ENCODE results near the gene NOS1AP. TPM values are rescaled to one million over a fixed set of nuclear protein-coding genes. Genes with fewer than 3 reads are reported as not detected.

The NOS1AP gene
- total RNA-seq, 1 donor from 2014 or later = 20.7 TPM

DNA sequence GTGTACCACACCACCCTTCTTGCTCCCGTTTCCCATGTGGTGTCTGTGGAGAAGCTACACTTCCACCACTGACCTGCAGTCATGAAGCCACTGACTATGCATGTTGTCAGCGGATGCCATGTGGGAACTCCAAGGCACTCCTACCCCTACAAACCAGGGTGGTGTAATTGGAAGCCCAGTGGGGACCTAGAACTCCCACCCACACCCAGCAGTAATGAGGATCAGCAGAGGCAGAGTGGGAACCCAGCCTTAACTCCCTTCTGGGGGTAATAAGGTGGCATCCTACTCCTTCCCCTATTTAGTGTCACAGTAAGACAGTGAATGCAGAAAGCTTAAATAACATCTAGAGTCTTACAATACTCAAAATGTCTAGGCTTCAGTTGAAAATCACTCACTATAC, 228.8 kb downstream of the NOS1AP start:
- no peak for DNase-seq (ENCODE audit: low spot score)

DNA sequence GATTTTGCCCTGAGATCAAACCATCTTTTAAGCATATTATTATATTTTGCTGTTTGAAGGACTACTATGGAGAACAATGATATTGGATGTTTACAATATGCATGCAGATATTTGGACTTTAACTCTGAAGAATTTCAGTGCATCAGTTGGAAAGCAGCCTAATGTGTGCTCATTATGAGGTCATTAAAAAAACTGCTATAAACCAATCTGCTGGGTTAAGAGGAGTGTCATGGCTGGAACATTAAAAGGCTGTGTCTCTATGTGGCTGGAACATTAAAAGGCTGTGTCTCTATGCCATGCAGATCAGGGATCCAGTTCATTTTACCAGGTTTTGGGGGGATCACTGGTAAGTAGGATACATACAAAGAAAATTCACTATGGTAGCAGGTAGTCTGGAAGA, 229.5 kb downstream of the NOS1AP start:
- no peak for DNase-seq (ENCODE audit: low spot score)

DNA sequence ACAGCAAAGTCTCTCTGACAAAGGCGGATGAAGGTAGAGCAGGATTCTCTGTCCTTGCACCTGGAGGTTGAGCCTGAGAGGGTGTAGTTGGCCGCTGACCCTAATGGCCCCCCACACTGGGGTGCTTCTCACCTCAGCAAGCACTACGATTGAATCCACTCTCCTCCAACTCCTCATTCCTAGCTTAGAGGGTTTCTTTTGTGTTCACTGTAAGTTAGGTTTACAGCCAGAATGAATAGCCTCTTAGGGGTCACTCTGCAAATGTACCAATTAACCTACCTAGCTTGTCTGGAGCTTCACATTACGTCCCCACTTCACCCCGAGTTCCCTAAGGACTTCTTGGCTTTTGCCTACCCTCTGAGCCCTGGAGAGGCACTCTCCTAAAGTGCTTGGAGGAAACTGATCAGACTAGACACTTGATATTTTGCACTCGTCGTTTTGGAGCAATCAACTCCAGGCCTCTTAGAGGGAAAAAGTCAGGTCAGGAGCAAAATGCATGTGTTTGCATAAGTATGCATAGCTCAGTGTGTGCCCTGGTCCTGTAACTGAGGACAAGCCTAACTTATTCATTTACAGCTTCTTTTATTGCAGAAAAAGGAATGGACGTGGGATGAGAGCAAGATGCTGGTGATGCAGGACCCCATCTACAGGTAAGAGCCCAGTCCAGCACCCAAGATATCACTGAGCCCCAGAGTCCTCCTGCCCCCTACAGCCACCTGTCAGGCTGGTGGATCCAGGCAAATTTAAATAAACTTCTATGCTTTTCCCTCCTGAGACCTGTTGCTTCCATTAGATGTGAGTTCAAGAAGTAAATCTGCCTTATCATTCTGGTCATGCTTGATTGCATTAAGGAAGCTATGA, 230.8 kb downstream of the NOS1AP start:
- no peak for DNase-seq (ENCODE audit: low spot score)

DNA sequence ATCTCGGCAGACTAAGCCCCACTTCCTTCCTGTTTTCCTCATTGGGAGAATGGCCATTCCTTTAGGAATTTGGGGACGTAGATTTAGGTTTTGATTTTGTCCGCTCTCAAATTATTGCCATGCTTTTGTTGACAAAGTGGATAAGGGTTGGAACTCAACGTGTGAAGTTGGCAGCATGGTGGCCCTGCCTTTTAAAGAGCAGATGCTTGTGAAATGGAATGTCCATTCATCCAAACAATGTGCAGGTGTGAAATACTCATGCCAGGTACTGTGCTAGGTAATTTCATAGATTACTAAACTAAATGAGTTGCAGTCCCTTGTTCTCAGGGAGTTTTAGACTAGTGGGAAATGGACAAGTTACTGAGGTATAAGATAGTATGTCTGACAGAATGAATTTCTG, 232.2 kb downstream of the NOS1AP start:
- DNase-seq (ENCODE audit: low spot score) = no peak

DNA sequence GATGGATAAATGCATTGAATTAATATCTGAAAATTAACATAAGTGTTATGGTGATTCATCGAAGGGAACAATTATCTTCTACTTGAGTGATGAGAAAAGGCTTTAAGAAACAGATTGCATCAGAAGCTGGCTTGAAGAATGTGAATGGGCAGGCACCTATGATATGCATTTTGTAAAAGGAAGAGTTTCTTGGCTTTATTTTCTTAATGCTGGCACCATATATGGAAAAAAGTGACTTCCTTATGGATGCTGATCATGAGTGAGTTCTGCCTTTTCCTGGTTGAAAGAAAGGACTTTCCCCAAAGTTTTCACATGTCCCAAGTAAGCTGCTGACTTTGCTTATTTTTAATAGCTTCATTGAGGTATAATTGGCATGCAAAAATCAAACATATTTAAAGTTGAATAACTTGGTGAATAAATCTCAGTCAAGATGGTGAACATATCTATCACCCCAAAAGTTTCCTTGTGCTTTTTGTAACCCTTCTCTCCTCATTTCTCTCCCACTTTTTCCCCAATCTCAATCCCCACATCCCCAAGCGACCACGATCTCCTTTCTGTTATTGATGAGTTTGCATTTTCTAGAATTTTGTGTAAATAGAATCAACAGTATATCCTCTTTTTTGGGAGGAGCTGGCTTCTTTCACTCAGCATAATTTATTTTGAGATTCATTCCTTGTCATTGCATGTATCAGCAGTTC, 233.0 kb downstream of the NOS1AP start:
- DNase-seq (ENCODE audit: low spot score) = no peak

- no peak for DNase-seq (ENCODE audit: low spot score)
Measured at GRCh38 chr1:162303004-162303344, 233.5 kb downstream of the NOS1AP start.

DNA sequence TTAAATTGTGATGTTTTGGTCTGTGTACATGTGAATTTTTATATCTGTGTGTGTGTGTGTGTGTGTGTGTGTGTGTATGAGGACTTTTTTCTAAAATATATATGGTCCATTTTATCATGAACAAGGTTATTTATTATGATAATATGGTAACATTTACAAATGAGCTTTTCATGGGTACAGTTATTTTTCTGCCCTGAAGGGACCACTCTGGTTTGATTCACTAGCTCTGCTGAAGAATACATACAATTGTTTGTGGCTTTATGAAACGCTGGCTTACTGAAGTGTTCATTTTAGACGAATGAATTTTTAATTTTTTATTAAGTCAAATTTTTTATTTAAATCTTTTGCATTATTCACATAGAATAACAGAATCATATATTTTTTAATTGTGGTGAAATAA, 235.2 kb downstream of the NOS1AP start:
- no peak for DNase-seq (ENCODE audit: low spot score)

- DNase-seq (ENCODE audit: low spot score) = peak; percentile 31
Measured at GRCh38 chr1:162305969-162306368, 236.5 kb downstream of the NOS1AP start.

- DNase-seq (ENCODE audit: low spot score) = no peak
Measured at GRCh38 chr1:162310337-162310736, 240.8 kb downstream of the NOS1AP start.

GRCh38 chr1:162314206-162314605, 244.7 kb downstream of the NOS1AP start:
- no peak for DNase-seq (ENCODE audit: low spot score)

DNA sequence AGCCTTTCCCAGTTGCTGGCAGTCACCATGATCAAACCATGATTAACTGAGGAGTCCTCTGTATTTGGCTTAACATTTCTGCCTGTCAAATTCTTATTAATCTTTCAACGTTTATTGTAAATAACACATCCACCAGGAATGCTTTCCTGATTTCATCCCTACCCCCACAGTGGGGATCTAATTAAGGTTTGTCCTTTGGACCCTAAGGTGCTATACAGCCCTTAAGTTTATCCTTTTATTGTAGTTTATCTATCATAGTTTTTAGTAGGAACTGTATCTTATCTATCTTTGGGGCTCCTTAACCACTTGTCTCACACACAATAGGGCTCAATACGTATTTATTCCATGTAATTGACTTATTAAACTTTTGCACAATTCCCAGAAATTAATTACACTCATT, 246.2 kb downstream of the NOS1AP start:
- no peak for DNase-seq (ENCODE audit: low spot score)

- no peak for DNase-seq (ENCODE audit: low spot score)
Measured at GRCh38 chr1:162316187-162316586, 246.7 kb downstream of the NOS1AP start.

- no peak for DNase-seq (ENCODE audit: low spot score)
Measured at GRCh38 chr1:162317621-162318020, 248.1 kb downstream of the NOS1AP start.

- no peak for DNase-seq (ENCODE audit: low spot score)
Measured at GRCh38 chr1:162319493-162320175, 250.1 kb downstream of the NOS1AP start.

DNA sequence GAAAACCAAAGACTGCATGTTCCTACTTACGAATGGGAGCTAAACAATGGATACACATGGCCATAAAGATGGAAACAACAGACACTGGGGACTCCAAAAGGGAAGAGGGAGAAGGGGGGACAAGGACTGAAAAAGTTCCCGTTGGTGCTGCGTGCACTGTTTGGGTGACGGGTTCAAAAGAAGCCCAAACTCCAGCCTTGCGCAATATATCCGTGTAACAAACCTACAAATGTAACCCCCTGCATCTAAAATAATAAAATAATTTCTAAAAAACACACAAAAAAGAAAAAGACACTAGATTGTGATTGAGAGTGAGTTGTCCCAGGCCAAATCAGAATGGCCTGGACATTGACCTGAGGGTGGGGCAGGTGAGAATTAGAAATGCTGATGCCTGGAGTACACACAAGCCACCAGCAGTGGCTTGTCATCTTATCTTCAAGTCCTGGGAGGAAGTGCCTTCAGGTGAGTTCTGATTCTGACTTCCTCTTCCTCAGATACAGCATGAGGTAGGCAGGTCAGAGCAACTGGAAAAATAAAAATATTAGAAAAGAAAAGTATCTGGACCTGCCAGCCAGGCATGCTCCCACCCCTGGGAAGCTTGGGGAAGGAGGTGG, 252.4 kb downstream of the NOS1AP start:
- no peak for DNase-seq (ENCODE audit: low spot score)

DNA sequence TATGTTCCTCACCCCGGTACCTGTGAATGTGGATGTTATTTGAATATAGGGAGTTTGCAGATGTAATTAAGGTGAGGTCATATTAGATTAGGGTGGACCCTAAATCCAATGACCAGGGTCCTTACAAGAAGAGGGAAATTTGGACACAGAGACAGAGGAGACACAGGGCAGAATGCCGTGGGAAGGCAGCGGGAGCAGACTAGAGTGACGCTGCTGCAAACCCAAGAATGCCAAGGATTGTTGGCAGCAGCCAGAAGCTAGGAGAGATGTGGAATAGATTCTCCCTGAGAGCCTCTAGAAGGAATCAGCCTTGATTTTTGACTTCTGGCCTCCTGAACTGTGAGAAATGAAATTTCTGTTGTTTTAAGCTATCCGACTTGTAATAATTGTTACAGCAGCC, 253.5 kb downstream of the NOS1AP start:
- DNase-seq (ENCODE audit: low spot score) = no peak

DNA sequence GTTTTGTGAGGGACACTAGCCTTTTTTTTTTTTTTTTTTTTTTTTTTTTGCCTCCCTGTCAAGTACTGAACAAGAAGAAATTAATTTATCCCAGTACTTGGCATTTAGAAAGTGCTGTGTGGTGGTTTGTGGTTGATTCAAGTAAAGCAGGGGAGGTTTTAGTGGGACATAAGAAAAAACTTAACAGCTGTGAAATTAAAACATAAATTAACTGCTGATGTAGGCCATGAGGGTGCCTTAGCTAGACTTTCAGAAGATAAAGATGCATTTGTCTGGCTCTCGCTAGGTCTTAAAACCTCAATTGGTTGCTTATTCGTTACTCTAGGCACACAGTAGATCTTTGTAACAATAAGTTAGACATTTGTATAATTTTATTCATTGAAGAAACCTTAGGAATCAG, 254.9 kb downstream of the NOS1AP start:
- DNase-seq (ENCODE audit: low spot score) = no peak

DNA sequence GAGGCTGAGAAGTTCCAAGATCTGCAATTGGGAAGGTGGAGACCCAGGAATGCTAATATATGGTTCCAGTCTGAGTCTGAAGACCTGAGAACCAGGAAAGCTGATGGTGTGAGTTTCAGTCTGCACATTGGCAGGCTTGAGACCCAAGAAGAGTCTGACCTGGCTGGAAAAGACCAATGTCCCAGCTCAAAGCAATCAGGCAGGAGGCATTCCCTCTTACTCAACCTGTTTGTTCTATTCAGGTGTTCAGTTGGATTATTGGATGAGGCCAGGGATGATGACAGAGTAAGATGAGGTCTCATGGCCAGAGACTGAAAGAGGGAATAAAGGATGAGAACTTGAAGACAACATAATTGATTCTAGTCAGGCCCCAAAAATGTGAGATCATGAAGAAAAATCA, 257.1 kb downstream of the NOS1AP start:
- DNase-seq (ENCODE audit: low spot score) = no peak

- DNase-seq (ENCODE audit: low spot score) = no peak
Measured at GRCh38 chr1:162327144-162327787, 257.8 kb downstream of the NOS1AP start.

DNA sequence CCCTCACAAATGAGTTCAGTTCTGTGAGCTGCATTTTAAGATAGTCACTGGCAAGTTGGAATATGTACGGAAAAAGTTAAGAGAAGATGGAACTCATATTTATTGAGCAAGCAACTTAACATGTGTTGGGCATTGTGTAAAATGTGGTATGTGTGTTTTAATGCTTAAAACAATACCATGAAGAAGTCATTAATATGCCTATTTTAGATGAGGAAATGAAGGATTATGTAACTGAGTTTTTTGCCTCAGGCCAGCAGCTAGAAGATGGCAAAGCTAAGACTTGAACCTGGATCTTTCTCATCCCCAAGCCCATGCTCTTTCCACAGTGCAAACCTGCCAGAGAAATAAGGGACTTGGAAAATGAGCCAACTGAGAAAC, 258.3 kb downstream of the NOS1AP start:
- no peak for DNase-seq (ENCODE audit: low spot score)

- no peak for DNase-seq (ENCODE audit: low spot score)
Measured at GRCh38 chr1:162328512-162328911, 259.0 kb downstream of the NOS1AP start.

- DNase-seq (ENCODE audit: low spot score) = no peak
Measured at GRCh38 chr1:162329826-162330225, 260.3 kb downstream of the NOS1AP start.

Data from mucosa of gallbladder (tissue), 1 donor.